HG02885 (cell line): ENCODE data around the gene LCN2.

Experiments
- ATAC-seq: cut with Tn5 transposase; IDR thresholded peaks from one replicate; pipeline ENCODE4 v1.9.1; 2021; ENCODE audit warnings: mild to moderate bottlenecking; ENCODE audit not compliant: unreplicated experiment, poor library complexity

The LCN2 gene

DNA sequence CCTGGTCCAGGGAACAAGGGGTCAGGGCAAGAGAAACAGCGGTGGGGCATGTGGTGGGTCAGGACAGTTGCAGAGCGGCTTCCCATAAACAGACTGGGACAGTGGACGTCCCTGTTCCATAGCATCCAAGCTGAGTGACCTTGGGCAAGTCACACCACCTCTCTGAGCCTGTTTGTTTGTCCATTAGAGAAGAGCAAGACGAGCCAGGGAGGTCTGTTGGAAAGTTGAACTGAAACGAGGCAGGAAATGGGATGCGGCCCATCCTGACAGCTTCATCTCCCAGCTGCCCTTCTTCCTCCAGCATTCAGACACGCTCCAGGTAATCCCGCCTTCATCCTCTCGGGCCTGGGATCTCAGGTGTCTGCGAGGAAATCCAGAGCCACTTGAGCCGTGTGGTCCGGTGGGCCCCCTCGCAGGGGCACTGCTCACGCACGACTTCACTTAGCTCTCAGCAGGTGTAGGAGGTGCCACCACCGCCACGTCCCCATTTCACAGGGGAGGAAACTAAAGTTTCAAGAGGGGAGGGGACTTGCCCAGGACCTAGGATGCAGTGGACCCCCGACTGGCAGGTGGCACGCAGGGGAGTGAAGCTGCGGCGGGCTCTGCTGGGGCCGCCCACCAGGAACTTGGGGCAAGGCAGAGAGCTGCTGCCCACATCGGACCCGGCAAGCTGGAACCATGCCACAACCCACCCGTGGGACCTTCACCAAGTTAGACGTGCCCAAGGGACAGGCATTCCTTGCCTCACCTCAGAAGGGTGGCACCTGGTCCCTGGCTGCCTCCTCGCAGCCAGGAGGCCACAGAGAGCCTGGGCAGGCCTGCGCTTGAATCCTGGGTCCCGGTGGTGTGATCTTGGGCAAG, 34.7 kb upstream of the LCN2 start:
- ATAC-seq, result no peak

DNA sequence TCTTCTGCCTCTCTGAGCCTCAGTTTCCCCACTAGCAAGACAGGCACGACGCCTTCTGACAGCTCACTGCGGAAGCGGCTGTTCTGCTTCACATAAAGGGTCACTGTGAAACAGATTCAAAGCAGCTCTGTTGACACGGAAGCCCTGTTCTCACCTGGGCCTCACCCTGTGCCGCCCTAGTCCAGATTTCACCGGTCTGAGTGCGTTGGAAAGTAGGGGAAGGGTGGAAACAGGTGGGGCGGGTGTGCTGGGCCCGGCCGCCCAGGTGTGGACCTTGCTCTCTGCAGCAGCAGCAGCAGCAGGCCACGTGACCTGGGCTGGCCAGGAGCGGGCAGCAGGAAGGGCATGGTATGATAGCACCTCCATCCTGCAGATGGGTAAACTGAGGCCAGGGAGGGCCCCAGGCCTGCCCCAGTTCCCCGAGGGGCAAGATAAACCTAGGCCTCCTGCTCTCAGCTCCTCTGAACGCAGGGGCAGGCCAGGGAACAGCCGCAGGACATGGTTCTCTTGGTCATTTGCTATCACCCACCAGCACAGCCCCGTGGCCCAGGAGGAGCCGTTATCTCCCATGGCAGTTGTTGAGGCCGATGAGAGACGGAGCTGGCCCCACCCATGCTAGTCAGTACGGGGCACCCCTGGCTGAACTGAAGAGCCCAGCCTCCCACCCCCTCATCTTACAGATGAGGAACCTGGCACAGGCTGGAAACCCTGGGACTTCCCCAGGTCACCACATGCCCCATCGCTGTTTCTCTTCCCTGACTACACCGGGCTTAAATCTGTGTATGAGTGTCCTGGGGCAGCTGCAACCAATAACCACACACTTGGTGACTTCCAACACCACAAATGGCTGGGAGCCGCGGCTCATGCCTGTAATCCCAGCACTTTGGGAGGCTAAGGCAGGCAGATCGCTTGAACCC, 33.8 kb upstream of the LCN2 start:
- peak; percentile 58 for ATAC-seq

DNA sequence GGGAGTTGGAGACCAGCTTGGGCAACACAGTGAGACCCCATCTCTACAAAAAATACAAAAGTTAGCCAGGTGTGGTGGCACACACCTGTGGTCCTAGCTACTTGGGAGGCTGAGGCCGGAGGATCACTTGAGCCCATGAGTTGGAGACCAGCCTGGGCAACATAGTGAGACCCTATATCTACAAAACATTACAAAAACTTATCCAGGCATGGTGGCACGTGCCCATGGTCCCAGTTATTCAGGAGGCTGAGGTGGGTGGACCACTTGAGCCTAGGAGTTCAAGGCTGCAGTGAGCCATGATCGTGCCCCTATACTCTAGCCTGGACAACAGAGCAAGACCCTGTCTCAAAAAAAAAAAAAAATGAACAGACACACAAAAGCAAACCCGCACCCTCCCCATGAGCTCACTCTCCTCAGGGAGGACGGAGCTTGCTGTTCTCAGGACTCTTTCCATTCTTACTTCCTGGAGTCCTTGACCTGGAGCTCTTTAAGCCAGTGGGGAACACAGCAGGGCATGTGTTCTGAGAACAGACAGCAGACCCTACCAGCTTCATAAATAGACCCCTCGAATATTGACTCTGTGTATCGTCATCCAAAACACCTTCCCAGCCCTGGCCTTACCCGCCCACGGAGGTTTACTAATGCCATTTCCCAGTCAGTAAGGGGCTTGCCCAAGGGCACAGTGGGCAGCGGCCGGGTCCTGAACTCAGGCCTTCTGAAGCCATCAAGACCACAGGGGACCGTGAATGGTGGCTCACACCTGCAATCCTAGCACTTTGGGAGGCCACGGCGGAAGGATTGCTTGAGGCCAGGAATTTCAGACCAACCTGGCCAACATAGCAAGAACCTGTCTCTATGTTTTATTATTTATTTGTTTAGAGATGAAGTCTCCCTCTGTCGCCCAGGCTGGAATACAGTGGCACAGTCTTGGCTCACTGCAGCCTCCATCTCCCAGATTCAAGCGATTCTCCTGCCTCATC, 32.9 kb upstream of the LCN2 start:
- ATAC-seq, result no peak

DNA sequence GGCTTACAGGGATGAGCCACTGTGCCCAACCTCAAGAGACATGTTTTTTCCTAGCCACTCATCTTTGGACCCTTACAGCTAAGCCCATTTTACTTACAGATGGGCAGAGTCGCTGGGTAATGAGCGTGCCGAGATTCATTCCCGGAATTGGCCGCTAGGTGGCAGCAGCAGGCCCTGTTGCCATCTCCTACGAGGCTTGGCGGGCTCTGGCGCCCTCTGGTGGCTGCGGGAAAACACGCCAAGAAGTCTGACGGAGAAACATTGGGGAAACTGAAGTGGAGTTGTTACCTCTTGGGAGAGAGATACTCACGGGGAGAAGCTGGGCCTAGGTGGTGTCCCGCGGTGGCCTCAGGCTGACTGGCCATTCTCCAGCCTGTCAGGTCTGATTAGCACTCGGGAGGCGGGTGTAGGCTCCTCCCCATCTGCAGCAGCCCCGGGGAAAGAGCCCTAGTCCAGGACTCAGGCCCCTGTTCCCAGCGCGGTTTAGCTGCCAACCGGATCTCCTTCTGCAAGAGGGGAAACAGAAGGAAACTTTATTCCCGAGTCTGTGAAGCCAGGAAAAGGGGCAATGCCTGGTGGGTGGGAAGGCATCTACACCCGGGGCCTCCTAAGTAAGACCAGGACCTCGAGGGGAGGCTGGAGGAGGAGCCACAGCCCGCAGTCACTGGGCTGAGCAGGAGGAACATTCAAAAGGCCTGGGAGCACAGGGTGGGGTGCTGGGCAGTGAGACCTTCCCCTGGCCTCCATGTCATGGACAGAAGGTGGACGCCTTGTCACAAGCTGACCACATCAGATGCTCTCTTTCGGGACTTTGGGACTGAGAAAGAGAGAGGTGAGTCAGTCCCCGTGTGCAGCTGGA, 31.4 kb upstream of the LCN2 start:
- ATAC-seq, result peak; percentile 54

DNA sequence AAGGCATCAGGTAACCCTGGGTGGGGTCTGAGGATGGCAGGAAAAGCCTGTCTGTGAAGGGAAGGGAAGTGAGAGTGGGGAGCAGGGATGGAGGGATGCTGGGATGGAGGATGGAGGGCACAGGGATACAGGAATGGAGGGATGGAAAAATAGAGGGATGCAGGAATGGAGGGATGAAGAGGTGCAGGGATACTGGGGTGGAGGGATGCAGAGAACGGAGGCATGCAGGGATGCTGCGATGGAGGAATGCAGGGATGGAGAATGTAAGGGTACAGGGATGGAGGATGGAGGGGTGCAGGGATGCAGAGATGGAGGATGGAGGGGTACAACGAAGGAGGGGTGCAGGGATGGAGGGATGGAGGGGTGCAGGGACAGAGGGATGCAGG, 30.8 kb upstream of the LCN2 start:
- no peak for ATAC-seq

DNA sequence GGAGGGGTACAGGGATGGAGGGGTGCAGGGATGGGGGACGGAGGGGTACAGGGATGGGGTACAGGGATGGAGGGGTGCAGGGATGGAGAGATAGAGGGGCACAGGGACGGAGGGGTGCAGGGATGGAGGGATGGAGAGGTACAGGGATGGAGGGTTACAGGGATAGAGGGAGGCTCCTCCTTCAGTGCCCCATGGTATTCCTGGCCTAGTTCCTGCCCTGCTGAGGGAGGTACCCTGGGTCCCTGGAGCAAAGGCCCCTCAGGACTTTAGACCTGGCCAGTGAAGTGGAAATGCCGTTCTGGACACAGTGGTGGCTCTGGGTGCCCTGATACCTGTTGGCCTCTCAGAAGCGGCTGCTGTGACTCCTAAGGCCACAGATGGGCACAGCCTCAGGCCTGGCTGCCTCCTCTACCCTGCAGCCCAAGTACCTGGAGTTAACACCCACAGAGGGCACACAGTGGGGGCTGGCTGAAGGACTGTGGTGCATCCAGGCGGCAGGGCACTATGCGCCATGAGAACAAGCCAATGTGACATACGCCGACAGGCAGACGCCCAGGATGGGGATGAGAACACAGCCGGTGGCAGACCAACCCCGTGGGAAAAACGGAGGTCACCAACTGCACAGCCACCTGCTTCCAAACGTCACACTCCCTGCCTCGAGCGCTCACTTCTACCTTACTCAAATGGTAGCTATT, 30.1 kb upstream of the LCN2 start:
- no peak for ATAC-seq

DNA sequence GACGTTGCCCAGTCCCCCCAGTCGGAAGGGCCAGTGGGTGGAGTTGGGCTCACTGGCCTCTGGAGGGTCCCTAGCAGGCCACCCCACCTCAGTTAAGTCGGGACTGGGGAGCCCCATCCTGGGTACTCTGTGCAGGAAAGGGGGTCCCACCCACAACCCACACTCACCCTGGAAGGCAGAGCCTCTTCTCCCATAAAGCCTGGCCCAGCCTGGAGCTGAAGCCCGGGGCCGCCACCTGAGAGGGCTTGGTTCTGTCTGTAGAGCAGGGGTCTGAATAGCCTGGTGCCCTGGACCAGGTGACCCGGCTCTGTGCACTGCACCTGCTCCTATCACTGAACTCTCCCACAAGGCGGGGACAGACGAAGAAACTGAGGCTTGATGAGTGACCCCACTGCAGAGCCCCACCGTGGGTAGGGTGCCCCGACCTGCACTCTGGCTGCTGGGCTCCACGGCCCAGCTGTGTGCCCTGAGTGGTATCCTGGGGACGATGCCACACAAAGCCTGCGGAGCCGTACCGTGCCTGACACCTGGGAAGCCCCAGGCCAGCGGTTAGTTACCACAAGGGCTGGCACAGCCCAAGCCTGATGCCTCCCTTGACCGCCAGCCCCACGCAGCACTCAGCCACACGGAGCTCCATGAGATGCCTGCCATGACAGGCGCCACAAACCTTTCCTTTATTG, 29.1 kb upstream of the LCN2 start:
- no peak for ATAC-seq

DNA sequence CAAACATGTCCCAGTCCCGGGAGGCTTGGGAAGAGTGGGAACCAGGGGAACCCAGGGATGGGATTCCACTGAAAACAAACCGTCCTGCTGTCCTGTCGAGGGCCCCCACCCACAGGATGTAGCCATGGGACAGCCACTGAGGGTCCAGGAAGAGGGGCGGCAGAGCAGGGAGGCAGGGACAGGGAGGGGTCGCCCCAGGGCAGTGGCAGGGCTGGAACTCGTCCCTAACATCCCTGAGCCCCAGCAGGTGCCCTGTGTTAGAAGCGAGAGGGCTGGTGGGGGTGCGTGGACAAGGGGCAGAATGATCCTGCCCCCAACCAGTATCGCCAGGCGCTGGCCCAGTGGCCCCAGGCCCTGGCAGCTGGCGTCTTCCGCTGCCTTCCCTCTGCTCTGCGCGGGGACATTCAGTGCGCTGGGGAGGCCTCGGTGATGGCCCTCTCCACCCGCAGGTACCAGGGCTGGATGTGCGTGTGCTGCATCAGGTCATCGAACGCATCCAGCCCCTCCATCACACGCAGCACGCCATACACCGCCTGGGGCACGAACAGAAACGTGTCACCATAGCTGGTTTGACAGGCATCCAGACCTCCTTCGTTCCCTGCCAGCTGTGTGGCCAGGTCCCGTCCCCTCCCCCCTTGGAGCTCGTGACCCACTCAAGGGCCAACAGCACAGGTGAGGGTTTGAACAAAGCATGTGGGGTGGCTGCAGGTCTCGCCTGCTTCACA, 28.4 kb upstream of the LCN2 start:
- ATAC-seq, result no peak

DNA sequence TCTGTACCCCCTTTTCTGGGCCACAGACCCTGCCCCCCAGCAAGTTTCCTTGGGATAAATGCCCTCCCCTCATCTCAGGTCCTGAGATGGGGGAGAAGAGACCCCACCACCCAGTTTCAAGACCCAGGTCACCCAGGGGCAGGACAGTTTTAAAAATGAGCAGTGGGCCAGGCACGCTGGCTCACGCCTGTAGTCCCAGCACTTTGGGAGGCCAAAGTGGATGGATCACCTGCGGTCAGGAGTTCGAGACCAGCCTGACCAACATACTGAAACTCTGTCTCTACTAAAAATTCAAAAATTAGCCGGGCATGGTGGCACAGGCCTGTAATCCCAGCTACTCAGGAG, 27.8 kb upstream of the LCN2 start:
- ATAC-seq, result no peak

DNA sequence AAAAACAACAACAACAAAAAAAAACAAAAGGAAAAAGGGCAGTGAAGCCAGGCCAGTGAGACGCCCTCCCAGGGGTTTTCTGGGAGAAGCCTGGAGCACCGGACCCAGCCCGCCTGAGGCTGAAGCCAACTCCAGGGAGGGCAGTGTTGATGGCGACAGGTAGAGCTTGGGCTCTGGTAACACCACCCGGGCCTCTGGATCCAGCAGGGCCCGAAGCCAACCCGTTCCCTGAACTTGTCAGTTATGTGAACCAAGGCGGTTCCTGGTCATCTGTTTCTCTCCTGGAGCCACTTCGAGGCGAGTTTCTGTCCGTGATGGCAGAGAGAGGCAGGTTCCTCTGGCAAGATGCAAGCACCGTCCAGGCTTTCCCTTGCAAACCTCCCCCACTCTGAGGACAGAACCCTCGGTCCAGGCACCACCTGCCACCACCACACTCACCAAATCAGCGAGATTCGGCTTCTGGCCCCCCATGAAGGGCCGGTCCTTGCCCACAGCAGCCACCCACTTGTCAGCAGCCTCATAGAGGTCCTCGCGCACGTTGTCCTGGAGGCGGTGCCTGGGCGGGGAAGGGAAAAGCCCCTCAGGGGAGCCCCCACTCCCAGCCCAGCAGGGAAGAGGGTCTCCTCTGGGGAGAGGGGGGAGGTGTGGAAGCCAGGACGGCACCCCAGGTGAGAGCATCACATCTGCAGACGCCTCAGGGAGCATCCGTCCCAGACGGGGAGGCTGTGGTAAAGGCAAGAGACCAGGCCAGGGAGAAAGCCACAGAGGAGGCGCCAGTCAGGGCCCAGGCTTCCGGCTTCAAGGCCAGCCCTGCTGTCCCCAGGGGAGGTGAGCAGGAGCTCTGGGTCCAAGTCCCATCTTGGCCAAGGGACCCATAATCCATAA, 27.1 kb upstream of the LCN2 start:
- ATAC-seq, result no peak

DNA sequence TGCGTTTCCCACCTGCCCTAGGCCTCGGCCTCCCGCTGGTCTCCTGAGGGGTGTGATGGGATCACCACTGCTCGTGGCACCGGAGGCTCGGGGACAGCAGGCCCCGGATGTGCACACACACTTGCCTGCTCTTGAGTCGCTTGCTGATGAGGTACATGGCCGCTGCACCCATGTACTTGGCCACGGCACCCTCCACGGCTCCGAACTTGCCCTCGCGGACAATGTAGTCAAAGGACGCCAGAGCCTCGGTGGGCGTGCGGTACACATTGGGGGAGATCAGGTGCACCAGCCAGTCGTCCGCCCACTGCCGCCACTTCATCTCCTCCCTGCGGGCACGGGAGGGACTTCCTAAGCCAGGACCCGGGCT, 26.5 kb upstream of the LCN2 start:
- no peak for ATAC-seq

DNA sequence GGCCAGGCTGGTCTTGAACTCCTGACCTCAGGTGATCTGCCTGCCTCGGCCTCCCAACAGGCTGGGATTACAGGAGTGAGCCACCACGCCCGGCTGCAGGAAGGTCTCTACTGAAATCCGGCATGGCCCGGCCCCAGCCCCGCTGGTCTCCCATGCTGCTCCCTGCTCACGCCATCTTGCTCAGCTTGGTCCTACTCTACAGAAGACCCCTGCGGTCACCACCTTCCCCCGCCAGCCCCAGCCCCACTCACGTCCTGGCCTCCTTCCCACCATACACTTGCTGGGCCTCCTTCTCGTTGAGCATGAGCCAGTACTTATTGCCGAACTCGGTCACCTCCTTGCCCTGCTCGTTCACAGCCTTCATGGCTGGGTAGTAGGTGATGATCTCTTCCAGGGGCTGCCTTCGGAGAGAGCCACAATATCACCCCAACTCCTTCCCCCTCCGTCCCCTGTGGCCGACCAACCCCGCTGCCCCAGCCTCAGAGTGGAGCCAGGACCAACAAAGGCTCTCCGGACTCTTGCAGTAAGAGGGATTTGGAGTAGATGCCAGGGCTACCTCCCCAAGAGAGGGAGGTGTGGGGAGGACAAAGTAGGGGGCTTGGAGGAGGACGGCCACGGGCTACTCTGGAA, 25.7 kb upstream of the LCN2 start:
- no peak for ATAC-seq

DNA sequence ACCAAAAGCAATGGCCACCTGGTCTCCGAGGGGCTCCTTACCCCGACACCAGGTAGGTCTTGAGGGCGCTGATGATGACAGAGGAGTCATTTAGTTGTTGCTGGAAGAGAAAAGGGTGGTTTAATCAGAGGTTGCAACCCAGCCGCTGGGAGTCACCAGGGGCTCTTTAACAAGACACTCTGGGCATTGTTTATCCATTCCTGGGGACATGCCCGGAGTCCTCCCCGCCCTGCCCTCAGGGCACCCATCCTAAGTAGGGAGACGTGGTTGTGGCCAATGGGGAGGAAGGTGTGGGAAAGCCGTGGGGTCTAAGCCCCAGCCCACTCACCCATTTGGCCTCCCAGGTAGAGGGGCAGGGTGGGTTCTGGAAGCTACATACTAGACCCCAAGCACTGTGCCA, 24.8 kb upstream of the LCN2 start:
- no peak for ATAC-seq

DNA sequence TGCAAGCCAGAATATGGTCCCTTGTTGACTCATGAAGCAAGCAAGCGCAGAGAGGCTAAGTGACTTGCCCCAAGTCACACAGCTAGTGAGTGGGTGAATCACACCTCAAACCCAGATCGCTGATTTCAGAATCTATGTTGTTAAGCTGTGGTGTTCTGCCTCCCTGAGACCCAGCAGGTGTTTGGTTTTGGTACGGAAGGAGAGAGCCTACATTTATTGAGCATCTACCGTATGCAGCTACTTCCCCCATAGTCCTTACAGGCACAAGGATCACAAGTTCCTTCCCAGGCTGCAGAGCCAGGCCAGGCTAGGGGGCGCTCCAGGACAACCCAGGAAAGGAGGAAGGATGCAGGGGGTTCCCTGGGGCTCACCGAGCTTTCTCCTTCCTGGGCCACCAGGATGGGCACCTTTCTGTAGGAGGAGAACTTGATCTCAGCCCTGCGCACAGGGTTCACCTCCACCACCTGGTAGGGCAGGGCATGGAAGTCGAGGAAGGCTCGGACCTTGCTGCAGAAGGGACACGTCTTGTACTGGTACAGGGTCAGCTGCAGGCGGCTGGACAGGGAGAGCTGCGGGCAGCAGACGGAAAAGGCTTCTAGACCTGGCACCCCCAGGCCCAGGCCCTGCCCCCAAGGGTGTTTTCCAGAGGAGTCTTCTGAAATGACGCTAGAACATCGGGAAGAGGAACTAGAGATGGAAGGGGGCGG, 24.2 kb upstream of the LCN2 start:
- no peak for ATAC-seq

DNA sequence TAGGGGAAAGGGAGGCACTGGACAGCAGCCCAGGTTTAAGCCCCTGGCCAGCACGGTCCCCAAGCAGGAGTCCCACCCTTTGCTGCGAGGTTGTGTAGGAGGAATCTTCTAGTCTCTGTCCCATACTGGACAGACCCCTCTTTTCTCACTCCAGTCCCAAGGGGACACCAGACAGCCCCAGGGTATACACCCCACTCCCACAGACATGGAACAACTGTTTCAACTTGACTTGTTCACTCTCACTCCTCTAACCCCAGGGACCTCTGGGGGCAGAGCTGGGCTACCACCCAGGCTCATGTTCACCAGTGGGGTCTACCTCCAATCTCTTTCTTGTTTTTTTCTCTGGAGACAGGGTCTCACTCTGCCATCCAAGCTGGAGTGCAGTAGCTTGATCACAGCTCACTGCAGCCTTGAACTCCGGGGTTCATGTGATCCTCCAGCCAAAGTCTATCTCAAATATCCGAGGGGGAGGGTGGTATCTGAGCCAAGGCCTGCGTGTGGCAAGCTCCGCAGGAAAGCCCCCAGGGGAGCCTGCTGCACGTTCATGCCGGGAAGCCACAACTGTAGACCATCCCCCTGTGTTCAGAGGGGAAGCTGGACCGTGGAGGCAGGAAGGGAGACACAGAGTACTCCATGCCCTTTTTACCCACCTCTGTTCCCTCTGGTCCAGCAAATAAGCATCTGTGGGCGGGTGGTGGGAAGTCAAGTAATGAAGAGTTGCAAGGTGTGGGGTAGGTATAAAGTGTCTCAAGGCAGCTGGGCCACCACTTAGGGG, 23.5 kb upstream of the LCN2 start:
- ATAC-seq, result no peak
